ENCODE results near the gene ABCB10. TPM values are rescaled to one million over a fixed set of nuclear protein-coding genes. Genes with fewer than 3 reads are reported as not detected.
"Not testable (repeated sequence)": the region's sequence is repeated elsewhere in the genome, so short reads cannot be mapped to it uniquely, and the experiment has no call there.

ABCB10 gene
- 13.6 TPM for polyA plus RNA-seq (ENCODE audit: insufficient read length)

GRCh38 chr1:229558460-229559335 lies at the start of gene ABCB10:
TSS of gene ABCB10 (minus strand) at chr1:229558707. CDS start at chr1:229558652, 55 bp downstream.
- peak; percentile 97 for DNase-seq (ENCODE audit: low read depth)

DNA sequence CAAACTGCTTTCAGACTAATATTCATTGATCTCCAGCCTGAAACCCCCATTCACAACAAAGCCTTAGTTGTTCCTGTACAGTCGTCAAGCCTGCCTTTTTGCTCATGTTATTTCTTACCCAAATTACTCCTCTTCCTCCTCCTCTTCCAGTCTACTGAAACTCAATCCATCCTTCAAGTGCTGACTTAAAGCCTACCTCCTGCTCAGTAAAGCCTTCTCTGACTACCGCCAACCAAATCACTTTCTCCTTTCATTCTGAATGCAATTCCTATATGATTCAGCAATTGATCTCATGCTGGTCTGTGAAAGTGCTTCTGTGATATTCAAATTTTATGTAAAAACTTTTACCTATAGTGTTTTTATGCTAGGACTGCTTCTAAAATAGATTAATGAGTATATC lies 48.9 kb upstream of the ABCB10 start:
- no peak for DNase-seq (ENCODE audit: low read depth)

DNA sequence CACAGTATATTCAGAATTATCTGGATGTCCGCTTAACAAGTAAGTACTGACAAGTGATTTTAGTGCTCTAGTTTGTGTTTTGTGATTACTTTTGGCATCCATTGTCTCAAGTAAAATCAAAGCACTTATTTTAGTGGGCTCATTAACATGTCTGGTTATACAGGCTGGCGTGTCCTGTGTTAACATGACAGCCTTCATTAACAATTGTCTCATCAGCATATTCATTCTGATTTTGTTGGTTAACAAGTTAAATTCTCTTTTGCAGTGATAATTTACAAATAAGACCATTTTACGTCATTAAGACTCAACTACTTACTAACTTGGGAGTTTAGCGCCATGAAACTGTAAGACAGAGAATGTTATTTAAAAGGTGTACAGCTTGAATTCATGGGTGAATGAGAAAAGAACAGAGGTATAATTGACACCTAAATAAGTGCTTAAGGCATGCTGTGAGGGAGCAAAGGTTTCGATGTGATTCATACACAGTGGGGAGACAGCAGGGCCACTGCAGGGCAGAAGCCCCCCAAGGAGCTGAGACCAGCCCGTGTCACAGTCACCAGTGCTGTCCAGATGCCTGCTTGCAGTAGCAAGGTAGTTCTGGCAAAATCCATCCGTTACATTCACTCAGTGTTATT lies 45.0 kb upstream of the ABCB10 start:
- DNase-seq (ENCODE audit: low read depth), result no peak

- no peak for DNase-seq (ENCODE audit: low read depth)
Measured at GRCh38 chr1:229600229-229600628, 41.7 kb upstream of the ABCB10 start.

- no peak for DNase-seq (ENCODE audit: low read depth)
Measured at GRCh38 chr1:229599218-229599954, 40.9 kb upstream of the ABCB10 start.

- DNase-seq (ENCODE audit: low read depth), result no peak
Measured at GRCh38 chr1:229597877-229598276, 39.4 kb upstream of the ABCB10 start.

GRCh38 chr1:229596925-229597699 lies 38.6 kb upstream of the ABCB10 start:
- no peak for DNase-seq (ENCODE audit: low read depth)

DNA sequence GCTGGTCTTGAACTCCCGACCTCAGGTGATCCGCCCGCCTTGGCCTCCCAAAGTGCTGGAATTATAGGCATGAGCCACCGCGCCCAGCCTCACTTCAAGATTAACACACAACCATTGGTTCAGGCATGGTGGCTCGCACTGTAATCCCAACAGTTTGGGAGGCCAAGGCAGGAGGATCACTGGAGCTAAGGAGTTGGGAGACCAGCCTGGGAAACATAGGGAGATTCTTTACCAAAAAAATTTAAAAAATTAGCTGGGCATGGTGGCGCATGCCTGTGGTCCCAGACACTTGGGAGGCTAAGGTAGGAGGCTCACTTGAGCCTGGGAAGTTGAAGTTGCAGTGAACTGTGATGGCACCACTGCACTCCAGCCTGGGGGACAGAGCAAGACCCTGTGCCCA lies 37.4 kb upstream of the ABCB10 start:
- DNase-seq (ENCODE audit: low read depth), result not testable (repeated sequence)

DNA sequence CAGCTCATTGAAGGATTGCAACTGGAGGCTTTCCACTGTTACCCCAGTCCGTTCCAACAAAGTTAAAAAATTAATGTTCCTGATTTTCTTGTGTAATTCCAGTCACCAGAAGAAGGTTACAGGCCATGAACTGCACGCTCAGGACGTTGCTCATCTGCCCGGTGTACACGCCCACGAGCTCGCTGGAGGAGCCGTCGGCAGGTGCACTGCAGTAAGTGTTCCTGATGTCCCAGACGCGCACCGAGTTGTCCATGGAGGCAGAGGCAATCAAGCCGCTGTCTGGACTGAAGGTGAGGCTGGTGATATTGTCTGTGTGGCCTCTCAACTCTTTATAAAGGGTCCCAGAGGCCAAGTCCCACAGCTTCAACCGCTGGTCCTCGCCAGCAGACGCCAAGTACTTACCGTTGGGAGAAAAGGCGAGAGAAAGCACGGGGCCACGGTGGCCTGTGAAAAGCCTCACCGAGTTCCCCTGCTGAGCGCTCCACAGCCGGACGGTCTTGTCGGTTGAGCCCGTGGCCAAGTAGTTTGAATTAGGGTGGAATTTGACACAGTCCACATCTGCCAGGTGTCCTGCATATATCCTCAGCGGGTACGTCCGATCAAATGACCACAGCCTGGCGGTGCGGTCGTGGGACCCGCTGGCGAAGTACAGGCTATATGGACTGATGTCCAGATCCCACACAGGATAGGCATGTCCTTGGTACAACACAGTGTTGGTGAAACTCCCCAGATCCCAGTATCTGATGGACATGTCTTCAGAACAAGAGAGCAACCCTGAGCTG lies 35.9 kb upstream of the ABCB10 start:
- DNase-seq (ENCODE audit: low read depth), result no peak

DNA sequence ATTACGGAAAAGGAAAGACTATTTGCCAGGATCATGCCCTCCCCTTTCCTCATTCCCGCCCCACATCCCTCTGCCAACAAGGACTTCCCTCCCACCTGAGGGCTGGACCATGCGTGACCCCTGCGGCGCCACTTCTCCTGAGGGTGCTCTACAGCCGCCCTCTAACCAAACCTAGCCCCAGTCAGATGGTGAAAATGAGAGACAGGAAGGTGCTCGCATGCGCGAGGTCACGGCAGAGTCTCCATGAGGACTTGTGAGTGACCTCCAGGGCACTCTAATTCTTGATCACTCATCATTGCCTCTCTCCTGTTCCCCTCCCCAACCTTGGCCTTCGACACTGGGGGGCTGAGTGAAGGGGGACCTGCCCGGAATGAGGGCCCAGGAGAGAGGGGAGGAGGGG lies 35.3 kb upstream of the ABCB10 start:
- DNase-seq (ENCODE audit: low read depth), result no peak

DNA sequence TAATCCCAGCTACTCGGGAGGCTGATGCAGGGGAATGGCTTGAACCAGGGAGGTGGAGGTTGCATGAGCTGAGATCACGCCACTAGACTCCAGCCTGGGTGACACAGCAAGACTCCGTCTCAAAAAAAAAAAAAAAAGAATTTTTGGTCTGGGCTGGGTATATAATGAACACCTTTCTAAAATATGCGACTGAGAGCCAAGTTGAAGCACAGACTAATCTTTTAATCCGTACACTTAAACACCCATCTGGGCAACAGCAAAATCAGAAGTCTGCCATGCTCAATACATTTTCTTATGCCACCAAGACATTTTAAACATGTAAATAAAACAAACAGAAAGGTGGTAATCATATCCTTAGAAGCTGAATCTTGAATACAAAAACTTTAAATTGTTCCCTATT lies 31.6 kb upstream of the ABCB10 start:
- DNase-seq (ENCODE audit: low read depth), result no peak

DNA sequence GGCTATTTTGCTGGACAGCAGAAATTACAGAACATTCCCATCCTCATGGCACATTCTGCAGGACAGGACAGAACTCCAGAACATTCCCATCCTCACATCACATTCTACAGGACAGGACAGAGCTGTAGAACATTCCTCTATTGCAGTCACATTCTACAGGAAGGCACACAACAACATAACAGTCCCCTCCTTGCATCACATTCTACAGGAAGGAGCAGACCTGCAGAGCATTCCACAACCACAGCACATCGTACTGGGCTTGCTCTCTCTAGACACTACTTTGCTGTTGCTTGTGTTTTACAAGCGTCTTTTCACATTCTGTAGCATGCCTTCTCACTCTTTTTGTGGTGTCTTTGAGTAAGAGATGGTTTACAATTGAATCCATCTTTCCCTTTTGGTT lies 26.8 kb upstream of the ABCB10 start:
- DNase-seq (ENCODE audit: low read depth), result no peak

- DNase-seq (ENCODE audit: low read depth), result no peak
Measured at GRCh38 chr1:229582715-229583114, 24.2 kb upstream of the ABCB10 start.

DNA sequence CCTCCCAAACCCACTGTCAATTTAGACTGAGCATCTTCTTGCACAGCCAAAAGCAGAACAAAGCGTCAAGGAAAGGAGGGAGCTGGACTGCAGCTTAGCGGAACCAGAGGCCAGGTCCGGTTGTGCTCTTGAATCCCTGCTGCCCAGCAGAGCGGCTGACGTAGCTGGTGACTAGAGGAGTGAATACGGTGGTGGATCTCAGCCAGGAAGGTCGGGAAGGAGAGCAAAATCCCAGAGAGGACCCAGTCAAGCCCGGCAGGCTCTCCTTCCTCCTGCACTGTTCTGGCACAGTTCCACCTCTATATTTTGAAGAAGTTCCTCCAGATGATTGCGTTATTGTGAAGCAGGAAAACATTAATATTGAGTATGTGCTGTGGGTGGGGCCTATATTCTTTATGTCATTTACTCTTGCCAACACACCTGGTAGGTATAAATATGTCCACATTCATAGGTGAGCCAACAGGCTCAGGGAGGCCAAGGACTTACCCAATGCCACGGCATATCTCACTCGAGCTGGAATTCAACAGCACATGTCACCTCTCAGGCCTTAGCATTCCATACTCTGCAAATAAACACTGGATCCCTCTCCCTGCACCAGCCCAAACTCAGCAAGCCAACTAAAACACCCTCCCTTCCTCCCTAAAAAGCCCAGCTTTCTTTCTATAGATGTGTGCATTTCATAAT lies 23.6 kb upstream of the ABCB10 start:
- no peak for DNase-seq (ENCODE audit: low read depth)

DNA sequence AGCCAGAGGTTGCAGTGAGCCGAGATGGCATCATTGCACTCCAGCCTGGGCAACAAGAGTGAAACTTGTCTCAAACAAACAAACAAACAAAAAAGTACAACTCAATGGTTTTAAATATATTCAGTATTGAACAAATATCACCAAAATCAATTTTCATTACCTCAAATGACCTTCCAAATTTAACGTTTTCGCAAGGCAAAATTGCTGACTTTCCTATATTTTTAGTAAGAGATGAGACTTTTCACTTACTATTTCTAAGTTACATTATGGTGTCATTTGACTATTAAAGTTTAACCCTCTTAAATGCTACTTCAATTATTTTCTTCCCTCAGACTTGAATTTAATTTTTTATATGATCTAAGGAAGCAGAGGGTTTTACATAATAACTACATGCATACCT lies 23.0 kb upstream of the ABCB10 start:
- no peak for DNase-seq (ENCODE audit: low read depth)

DNA sequence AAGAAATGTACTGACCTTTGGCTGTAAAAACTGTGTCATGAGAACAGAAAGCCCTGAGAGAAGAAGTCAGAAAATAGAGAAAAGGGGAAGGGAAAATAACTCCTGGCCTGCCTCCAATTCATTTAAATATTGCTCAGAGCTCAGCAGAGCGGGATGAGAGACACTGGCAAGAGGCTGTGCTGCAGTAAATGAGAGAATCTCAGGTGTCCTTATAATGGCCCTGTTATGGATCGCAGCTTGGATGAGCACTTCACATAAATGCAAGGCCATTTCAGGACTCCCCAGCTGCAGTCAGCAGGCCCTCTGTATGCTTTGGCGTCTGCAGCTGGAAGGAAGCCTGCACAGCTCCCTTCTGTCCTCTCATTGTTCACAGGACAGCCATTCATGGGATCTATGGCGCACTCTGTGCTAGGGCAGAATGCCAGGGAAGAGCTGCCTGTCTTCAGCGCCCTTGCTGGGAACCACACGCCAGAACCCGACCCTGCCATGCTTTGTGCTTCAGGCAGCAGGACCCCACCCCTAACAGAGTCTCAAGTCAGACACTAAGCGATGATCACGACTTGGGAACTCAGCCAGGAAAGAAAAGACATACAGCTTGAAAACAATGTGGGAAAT lies 20.7 kb upstream of the ABCB10 start:
- DNase-seq (ENCODE audit: low read depth), result peak; percentile 55

- DNase-seq (ENCODE audit: low read depth), result no peak
Measured at GRCh38 chr1:229578168-229579058, 19.9 kb upstream of the ABCB10 start.

GRCh38 chr1:229574679-229575442 lies 16.4 kb upstream of the ABCB10 start:
- DNase-seq (ENCODE audit: low read depth), result no peak
